HG02970 (cell line): Measurements from ENCODE around the gene STAG3.
A peak's percentile ranks its signal among the peaks of the same experiment; 100 is the strongest.
"Not testable (repeated sequence)": the region's sequence is repeated elsewhere in the genome, so short reads cannot be mapped to it uniquely, and the experiment has no call there.

Experiments used
- ATAC-seq: cut with Tn5 transposase; IDR thresholded peaks from one replicate; pipeline ENCODE4 v1.9.1; 2021; ENCODE audit warnings: mild to moderate bottlenecking, moderate library complexity, moderate number of reproducible peaks; ENCODE audit not compliant: unreplicated experiment, low FRiP score

STAG3 gene

DNA sequence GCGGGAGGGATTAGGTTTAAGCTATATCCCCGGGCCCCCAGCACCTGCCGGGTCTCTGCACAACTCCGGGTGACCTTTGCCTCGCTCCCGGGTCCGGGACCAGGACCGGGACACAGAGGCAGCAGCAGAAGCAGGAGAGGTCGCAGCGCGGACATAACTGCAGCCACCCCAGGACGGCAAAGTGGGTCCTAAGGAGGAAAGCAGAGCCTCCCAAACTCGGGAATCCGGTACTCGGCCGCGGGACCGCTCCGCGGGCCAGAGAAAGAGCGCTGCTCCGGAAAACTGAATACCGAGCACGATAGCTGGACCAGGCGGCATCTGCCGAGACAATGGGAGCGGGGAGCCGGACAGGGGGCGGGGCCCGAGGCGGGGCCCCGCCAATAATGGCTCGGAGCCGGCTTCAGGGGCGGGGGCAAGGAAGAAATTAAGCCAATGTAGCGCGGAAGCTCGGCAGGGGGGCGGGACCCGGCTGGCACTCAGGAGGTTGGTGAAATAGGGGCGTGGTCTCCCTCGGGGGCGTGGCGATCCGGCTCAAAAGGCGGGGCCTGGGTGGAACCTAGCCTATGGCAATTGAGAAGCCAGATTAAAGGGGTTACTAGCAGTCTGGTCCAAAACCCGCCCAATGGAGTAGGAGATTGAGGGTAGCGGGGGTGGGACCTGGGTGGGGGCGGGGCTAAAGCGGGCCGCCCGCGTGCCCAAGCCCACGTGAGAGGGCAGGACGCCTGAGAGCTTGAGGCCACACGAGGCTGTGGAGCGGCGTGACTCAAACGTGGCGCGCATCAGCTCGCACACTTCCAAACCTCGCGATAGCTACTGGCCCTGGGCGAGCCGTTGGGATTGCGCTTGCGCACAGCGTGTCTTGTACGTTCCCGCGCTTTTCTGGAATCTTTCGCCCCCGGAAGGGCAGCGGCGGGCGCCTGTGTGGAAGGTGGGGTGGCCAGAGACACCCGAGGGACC, at the start of gene STAG3, which contains the start of gene GPC2:
Gene STAG3 (plus strand): TSS at position 874 of the 957 bp plus-strand sequence. CDS start 2,639 bp downstream, outside the sequence.
Gene GPC2 (minus strand): TSS at position 337 of the 957 bp plus-strand sequence. CDS start 182 bp downstream, at position 155.
- ATAC-seq, result peak; percentile 69

DNA sequence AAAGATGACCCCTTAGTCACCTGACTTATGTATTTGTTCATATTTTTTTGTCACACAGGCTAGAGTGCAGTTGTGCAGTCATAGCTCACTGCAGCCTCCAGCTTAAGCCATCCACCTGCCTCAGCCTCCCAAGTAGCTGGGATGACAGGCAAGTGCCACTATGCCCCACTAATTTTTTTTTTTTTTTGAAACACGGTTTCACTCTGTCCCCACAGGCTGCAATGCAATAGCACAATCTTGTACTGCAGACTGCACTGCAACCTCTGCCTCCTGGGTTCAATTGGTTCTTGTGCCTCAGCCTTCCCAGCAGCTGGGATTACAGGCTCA, 49.1 kb upstream of the STAG3 start:
- no peak for ATAC-seq

DNA sequence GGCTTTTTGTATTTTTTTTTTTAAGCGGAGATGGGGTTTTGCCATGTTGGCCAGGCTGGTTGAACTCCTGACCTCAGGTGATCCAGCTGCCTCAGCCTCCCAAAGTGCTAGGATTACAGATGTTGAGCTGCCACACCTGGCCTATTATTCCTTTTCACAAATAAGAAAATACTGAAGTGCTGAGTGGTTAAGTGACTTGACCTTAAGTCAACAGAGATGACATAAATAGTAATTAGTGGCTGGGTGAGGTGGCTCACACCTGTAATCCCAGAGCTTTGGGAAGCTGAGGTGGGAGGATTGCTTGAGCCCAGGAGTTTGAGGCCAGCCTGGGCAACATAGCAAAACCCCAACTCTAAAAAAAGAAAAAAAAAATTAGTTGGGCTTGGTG, 47.5 kb upstream of the STAG3 start:
- ATAC-seq, result not testable (repeated sequence)

DNA sequence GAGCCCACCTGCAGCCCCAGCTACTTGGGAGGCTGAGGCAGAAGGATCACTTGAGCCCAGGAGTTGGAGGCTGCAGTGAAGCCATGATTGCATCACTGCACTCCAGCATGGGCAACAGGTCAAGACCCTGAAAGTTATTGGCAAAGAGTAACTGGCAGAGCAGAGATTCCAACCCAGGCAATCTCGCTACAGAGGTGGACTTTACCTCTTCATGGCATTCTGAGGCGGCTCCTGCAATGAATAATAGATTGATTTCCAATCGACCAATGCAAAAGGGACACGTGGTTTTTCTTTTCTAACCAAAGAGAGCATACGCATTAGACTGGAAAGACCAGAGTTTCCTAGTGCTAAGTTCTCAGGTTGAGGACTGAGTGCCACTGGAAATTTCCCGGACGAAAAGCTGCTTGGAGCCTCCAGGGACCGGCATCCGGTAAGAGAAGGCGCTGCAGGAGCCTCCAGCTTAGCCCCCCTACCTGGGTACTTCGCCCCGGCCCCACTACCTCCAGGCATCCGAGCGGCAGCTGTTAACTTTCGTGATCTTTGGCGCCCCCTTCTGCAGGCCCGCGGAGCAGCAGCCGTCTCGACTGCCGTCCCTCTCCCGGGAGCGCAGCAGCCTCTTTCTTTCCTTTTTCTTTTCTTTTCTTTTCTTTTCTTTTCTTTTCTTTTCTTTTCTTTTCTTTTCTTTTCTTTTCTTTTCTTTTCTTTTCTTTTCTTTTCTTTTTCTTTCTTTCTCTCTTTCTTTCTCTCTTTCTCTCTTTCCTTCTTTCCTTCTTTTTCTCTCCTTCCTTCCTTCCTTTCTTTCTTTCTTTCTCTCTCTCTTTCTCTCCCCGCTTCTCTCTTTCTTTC, 46.9 kb upstream of the STAG3 start:
- ATAC-seq, result no peak

GRCh38 chr7:100132126-100132525, 45.6 kb upstream of the STAG3 start:
- no peak for ATAC-seq

GRCh38 chr7:100132697-100133151, 45.0 kb upstream of the STAG3 start:
- ATAC-seq, result no peak

DNA sequence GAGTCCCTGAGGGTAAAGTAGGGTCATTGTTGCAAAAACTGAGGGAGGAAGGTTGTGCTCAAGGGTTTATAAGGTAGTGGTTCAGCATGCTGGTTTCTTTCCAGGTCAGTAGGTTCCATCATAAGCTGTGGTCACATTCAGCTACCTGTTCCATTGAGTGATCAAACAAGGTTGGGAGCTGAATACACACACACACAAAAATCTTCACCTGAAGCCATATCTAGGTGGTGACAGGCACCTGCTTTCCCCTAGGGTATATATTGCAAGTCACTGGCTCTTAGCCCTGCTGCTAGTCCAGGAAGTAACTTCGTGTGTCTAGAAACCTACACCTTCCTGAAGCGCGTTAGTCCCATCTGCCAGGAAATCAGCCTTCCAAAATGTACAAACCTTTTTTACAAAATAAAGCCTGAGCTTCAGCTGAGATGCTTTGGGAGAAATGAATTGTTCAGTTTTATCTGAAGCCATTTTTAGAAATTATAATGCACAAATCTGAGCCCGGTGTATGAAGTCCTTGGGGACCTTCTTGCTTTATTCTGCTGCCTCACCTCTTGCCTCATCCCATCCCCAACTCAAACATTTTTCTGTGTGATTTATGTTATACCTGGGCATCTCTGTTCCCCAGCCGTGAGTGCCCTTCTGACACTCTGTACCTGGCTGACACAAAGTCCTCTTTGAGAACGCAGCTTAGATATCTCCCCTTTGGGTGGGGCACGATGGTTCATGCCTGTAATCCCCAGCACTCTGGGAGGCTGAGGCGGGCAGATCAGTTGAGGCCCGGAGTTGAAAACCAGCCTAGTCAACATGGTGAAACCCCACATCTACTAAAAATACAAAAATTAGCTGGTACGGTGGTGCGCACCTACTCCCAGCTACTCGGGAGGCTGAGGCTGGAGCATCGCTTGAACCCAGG, 39.6 kb upstream of the STAG3 start:
- ATAC-seq, result no peak

GRCh38 chr7:100141555-100141949, 36.2 kb upstream of the STAG3 start:
- no peak for ATAC-seq

- ATAC-seq, result no peak
Observed at GRCh38 chr7:100142461-100142860, 35.3 kb upstream of the STAG3 start.

- not testable (repeated sequence) for ATAC-seq
Observed at GRCh38 chr7:100146350-100146749, 31.4 kb upstream of the STAG3 start.

DNA sequence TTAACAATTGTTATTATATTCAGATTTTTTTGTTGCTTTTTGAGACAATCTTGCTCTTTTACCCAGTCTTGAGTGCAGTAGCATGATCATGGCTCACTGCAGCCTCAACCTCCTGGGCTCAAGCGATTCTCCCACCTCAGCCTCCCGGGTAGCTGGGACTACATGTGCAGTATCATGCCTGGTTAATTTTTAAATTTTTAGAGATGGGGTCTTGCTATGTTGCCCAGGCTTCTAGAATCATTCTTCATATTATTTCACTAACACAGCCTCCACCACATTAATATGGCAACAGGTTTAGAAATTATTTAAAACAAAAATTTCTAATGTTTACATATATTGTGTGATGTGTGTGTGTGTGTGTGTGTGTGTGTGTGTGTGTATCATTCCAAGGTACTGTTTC, 30.4 kb upstream of the STAG3 start:
- no peak for ATAC-seq

DNA sequence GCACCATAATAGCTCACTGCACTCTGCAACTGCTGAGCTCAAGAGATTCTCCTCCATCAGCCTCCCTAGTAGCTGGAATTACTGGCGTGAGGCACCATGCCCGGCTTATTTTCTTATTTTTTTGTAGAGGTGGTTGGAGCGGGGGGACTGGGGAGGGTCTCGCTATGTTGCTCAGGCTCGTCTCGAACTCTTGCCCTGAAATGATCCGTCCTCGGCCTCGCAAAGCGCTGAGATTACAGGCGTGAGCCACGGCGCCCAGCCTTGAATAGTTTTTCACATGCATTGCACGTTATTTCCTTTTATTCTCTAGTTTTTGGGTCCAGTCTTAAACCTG, 29.5 kb upstream of the STAG3 start:
- no peak for ATAC-seq

DNA sequence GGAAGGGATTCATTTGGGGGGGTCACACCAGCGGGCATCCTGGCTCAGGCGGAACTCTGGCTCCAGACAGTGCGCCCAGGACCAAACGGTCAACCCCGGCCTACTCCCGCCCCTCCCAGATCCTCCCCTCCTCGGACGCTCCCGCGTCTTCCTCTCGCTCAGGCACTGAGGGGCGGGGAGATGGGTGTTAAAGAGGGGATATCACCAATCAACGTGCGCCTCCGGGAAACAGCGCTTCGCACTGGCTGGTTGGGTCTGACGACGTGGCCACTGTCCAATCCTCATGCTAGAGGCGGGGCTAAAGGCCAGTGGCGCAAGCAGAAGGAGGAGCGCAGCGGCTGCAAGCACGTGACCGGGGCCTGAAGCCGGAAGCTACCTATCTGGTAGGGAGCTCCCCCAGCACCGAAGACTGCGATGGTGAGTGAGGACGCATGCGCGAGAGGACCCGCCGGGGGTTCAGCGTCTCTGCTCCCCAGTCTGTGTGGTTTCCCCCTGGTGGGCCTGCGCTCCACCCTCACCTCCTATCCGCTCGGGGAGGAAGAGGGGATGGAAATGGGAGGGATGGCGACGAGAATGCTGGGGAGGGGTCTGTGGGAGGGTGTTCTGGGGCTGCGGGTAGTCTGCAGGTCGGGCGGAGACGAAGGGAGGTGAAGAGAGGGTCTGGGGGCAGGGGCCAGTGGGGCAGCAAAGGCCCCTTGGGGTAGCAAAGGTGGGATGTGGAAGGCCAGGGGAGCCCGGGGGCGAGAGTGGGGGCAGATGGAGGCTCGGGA, 29.0 kb upstream of the STAG3 start, which contains the start of gene LAMTOR4:
Gene LAMTOR4 (plus strand): TSS at position 360 of the 770 bp plus-strand sequence. CDS start 55 bp downstream, at position 415.
- peak; percentile 96 for ATAC-seq

DNA sequence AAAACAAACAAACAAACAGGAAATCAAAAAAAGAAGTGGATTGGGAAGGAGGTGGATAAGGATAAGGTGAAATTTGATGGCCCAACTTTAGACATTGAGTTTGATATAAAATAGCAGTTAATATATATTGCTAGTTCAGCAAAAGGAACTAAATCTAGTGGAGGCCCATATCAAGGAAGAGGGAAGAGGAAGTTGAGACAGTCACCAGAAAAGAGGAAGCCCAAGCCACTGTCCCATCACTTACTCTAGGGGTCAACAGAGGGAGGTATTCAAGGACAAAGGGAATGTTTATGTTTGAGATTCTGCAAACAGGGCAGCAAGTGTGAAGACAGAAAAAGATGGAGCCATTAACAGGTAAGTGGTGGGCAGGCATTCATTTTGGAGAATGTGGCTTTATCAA, 25.3 kb upstream of the STAG3 start:
- ATAC-seq, result no peak

DNA sequence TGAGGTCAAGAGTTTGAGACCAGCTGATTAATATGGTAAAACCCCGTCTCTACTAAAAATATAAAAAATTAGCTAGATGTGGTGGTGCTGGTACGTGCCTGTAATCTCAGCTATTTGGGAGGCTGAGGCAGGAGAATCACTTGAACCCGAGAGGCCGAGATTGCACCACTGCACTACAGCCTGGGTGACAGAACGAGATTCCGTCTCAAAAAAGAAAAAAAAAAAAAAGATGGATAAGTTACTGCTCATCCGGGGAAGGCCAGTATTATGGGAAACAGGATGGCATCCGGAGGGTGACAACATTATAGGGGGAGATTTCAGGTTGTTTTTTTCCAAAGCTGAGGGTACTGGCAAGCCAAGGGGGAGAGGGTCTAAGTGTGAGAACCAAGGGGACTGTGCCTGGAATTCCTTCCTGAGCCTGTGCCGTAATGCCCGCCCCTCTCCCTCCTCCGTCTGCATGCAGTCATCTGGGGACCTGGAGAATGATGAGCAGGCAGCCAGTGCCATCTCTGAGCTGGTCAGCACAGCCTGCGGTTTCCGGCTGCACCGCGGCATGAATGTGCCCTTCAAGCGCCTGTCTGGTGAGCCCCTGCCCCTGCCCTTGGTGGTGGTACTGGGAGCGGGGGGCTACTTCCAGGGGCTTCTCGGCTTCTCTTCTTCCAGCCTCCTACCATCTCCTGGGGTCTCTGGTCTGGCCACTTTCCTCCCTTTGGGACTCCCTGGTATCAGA, 24.6 kb upstream of the STAG3 start:
- no peak for ATAC-seq

DNA sequence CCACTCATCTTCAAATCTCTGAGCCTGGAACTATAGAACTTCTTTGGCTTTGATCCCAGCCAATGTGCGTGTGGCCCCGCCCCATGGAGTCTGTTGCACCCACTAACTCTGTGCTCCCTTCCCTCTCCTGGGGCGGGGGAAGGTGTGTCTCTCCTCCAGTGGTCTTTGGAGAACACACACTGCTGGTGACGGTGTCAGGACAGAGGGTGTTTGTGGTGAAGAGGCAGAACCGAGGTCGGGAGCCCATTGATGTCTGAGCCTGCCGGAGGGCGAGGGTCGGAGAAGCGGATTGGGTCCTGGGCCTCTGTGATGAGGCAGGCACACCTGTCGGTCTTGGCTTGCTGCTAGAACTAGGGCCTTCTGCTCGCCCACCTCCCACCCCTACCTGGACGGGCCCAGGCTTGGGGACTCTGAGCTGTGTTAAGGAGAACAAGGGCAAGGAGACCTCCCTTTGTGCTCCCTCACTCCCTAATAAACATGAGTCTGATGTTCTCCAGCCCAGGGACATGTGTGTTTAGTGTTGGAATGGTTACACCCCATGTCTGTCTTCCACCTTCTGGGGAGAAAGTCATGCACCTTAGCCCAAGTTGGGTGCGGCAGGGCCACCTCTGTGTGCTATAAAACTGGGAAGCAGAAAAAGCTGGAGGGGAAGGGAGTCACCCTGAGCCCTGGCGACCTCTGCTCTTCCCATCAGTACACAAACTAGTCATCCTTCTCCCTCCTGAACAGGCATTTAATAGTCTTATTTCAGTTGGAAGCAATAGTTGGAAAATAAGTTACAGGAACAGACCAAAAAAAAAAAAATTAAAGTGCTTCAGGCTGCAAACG, 23.8 kb upstream of the STAG3 start:
- ATAC-seq, result no peak

DNA sequence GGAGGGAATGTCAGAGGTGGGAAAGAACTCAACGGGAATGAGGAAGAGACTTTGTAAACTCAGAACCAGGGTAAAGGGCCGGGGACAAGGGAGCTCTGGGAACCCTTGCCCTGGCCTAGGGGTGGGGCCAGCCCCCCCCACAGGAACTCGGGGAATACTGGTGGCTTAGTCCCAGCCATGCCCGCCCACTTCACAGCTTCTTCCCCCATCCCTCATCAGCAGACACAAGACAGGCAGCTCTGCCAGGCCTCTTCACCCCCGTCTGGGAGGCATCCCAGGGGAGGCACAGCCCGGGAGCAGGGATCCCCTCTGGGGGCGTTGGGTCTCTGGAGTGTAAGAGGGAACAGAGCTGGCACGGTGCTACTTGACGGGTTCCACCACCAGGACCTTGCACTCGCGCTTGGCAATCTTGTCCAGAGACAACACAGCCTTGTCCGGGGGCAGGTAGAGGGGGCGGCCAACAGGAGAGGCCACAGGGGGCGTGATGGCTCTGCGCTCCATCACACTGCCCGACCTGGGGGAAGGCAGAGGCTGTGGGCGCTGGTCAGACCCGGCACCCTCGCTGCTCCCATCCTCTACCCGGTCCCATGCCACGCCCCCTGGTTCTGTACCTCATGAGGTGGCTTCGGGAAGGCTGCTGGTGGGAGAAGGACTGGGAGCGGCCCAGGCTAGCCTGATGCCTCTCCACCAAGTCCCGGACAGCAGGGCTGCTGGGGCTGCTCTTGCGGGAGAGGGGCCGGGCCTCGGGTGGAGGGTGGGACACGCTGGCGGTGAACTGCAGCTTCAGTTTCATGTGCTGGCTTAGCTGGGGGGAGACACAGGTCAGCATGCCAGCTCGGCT, 22.8 kb upstream of the STAG3 start:
- ATAC-seq, result no peak
